Adipose tissue (tissue), 3 donors: ENCODE data around the gene USP10. TPM values are rescaled to one million over a fixed set of nuclear protein-coding genes. Genes with fewer than 3 reads are reported as not detected.

Source experiments
- H3K27ac ChIP-seq: one replicate; pipeline ENCODE4 v1.5.1; 2013; ENCODE audit warnings: low read depth, low read length
- WGBS, 3 donors: extraction: QIAGEN DNeasy Blood & Tissue Kit; methylation state at CpG; one replicate each; pipeline ENCODE4 v1.1.7; 2013; 5-methylcytosine and 5-hydroxymethylcytosine counted together
- polyA plus RNA-seq, 3 donors: library from polyadenylated mRNA; stranded (reverse); fragments of 200-250 nt; gene quantifications; one replicate each; pipeline ENCODE4 v1.2.3, GENCODE V29; 2013
- donor health status: healthy with polysubstance abuse.
- donor health status: Bipolar disorder and iron deficiency.
- donor health status: healthy.

The USP10 gene
- polyA plus RNA-seq, 3 donors, result 13.1 to 39.0 (median 21.8) TPM

DNA sequence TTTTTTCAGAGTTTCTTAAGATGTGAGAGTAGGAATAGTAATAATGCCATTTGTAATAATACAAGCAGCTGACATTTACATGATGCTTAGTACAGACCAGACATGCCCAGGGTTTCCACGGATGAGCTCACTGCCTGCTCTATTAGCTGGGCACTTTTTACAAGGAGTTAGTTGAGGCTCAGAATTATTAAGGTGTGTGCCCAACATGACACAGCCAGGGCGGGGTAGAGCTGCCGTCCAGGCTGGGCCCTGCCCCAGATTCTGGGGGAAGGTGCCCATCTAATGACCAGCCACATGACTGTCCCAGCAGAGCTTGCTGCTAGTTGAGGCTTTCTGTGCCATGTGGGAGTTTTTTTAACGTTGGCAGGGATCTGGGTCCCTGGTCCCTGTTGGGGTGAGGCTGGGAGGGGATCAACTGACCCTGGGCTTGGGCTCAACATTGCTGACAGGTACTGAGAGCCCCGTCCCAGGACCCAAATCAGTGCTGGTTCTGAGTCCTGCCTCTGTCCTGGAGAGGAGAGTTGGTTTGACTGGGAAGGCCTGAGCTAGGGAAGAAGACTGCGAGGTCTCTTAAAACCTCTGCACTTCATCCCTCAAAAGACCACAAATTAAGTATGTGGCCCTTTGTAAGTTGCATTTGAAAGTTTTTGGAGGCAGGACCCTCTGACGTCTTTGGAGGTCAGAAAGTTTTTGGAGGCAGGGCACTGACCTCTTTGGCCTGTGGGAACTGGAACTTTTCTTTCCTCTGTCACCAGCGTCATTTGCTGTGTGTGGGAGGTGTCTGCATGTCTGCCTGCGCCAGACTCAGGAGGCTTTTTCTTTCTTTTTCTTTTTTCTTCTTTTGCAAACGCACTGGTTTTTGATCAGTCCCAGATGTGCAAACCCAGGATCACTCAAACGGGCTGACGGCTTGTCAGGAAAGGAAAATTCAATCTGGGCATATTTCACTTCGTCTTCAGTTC is 122.2 kb downstream of the USP10 start:
- 56 to 67% (median 63%) methylated on average over 13 of the region's 13 CpGs for WGBS, 3 donors
- no peak overlapping the region for H3K27ac ChIP-seq

DNA sequence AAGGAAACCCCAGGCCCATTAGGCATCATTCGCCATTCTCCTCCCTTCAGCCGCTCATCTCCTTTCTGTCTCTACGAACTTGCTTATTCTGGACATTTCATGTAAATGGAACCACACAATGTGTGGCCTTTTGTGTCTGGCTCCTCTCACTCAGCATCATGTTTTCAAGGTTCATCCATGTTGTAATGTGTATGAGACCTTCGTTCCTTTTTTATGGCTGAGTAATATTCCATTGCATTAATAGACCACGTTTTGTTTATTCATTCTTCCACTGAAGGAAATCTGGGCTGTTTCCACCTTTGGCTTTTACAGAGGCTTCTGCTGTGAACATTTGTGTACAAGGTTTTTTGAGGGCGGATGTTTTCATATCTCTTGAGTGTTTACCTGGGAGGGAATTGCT is 123.2 kb downstream of the USP10 start:
- 88 to 95% (median 93%) methylated on average over 6 of the region's 6 CpGs for WGBS, 3 donors
- no peak overlapping the region for H3K27ac ChIP-seq

DNA sequence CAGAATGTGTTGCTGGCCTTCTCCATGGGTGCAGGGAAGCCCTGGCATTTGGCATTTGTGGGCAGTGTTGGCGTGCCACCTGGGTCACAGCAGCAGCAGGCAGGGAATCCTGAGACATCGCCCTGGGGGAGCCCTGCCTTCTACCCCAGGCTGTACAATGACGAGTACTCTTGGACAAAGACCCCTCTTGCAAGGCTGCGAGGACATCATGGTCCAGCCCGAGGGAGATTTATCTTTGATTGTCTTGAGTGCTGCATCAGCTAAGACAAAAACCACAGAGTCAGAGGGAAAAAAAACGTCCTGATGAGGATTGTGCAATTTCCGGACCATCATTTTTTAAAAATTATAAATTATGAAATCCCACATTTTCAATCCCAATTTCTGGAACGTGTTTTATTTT is 123.7 kb downstream of the USP10 start:
- WGBS, 3 donors, result 48 to 65% (median 53%) methylated on average over 8 of the region's 8 CpGs
- no peak overlapping the region for H3K27ac ChIP-seq

DNA sequence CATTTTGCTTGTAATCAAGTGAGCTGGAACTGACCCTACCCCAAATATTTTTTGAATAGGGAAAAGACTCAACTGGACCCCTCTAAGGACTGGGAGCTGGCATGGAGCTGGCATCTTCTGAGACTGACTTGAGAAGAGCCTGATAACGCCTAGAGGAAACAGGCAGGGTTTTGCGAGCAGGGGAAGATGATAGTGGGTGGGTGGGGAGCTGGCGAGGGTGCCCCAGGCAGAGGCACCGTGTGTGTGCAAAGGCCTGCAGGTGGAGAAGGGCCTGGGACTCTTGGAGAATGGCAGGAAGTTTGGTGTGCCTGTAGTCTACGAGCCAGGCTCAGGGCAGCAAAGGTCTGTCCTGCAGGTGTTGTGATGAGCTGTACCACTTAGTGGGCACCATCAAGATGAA is 124.1 kb downstream of the USP10 start:
- WGBS, 3 donors, result 55 to 64% (median 57%) methylated on average over 5 of the region's 5 CpGs
- H3K27ac ChIP-seq, result no peak overlapping the region

DNA sequence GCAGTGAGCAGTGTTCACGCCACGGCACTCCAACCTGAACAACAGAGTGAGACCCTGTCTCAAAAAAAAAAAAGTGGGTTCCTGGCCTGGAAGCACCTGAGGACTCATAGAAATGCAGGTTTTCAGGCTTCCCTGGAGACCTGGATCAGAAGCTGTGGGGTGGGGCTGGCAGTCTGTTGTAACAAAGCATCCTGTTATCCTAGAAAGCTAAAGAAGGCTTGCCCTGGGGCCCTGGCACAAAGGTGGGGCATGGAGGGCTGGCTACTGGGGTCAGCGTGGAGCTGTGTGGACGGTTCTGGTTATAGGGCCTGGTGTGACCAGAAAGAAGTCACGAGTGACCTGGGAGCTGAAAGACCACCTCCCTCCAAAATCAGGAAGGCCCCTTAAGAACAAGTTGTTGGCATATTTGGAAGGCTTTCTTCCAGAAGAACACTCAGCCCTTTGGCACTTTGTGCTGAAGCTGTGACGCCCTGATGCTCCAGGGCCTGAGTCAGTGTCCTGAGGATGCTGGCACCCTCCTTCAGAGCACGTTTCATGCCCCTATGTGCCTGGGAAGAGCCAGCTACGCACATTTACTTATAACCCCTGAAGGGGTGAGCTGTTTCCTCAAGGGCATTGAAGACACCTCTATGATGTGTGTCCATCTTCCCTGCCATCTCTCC is 126.2 kb downstream of the USP10 start:
- no peak overlapping the region for H3K27ac ChIP-seq
- 91 to 93% (median 93%) methylated on average over 8 of the region's 8 CpGs for WGBS, 3 donors

DNA sequence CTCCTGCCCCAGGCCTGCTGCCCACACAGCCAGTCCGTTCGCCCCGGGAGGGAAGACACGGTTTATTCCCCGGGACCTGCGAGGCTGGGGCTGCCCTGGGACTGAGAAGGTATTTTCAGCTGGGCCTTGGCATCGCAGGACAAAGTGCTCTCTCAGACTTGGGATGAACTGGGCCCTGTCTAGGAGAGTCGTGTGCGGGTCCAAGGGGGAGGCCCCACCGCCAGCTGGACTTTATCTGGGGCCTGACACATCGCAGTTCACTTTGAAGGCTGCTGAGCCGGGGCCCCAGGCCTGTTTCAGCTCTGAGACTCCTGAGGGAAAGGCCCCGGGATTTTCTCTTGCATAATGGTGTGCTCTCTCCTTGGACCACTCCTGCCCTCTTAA is 126.8 kb downstream of the USP10 start:
- no peak overlapping the region for H3K27ac ChIP-seq
- 56 to 71% (median 67%) methylated on average over 13 of the region's 13 CpGs for WGBS, 3 donors

DNA sequence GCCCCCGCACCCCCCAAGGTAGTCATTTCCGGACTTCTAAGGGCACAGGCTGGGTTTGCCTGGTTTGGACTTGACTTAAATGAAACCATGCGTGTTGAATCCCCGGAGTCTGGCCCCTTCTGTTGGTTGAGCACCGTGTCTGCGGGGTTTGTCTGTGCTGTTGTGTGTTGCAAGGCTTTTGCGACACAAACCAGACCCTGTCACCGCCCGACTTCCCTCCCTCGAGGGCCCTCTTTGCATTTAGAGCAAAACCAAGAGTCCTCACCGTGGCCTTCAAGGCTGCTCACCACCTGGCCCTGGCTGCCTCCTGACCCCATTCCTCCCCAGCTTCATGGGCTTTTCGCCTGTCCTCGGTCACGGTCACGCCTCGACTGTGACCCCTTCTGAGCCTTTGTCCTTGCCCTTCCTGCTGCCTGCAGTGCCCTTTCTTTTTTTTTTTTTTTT is 127.4 kb downstream of the USP10 start:
- no peak overlapping the region for H3K27ac ChIP-seq
- 47 to 68% (median 59%) methylated on average over 16 of the region's 16 CpGs for WGBS, 3 donors

DNA sequence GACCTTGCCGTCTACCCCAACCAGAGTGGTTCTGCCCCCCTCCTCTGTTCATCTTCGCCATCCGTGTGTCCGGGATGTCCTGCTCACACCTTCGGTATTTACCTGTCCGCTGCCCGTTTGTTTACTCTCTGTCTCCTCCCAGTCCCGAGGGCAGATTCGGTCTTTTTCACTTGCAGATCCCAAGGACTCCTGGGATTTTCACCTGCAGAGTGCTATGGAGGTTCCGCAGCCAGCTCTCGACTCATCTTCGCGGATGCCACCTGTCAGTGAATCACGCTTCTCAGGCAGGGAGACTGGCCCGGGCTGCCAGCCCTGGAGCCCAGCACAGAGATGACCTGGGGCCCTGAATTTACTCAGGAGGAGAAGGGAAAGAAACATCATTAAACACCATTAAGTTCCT is 128.1 kb downstream of the USP10 start:
- H3K27ac ChIP-seq, result no peak overlapping the region

DNA sequence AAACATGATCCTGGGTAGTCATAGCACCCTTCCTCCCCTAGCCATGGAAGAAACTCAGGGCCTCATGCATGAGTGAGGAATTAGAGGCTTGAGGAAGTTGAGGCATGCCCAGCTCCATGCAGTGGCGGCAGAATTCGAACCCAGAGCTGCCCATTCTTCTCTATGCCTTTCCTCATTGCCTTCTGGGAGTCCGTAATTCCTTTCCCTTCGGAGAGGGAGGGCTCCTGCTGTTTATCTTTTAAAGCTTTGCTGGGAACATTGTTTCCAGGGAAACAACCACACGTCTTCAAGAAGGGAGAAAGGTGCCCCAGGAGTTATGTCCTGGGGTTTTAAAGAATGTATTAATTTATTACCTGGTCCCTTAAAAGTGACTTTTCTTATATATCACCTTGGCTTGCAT is 128.5 kb downstream of the USP10 start:
- WGBS, 3 donors, result 69 to 88% (median 84%) methylated on average over 5 of the region's 5 CpGs
- H3K27ac ChIP-seq, result no peak overlapping the region

More for the DNA sequence above, 128.1 kb downstream of the USP10 start:
- WGBS, 3 donors, result 62 to 93% (median 88%) methylated on average over 15 of the region's 15 CpGs

Other genes starting within 250 kb of the USP10 start
- 1 to 10 TPM; 2.5 to 4.2 (median 3.9) TPM for gene MEAK7, start 195.3 kb upstream of the USP10 start, polyA plus RNA-seq
- gene COTL1, start 81.9 kb upstream of the USP10 start, polyA plus RNA-seq, result 100 to 1,000 TPM in 2 of 3 donors, 10 to 100 TPM in 1; 14.1 to 134 (median 132) TPM
- 10 to 100 TPM; 16.1 to 29.2 (median 17.8) TPM for gene KLHL36, start 51.5 kb upstream of the USP10 start, polyA plus RNA-seq
- 100 to 1,000 TPM in 1 of 3 donors, 10 to 100 TPM in 1, 1 to 10 TPM in 1; 9.9 to 158 (median 77.0) TPM for gene CRISPLD2, start 120.0 kb downstream of the USP10 start, polyA plus RNA-seq